ENCODE results near the gene VEZT. TPM values are rescaled to one million over a fixed set of nuclear protein-coding genes. Genes with fewer than 3 reads are reported as not detected.
"Not testable (repeated sequence)": the region's sequence is repeated elsewhere in the genome, so short reads cannot be mapped to it uniquely, and the experiment has no call there.

VEZT gene
- total RNA-seq, 1 donor from 2014 or later = 69.4 TPM

GRCh38 chr12:95184121-95184520, 33.5 kb upstream of the VEZT start:
- H3K27me3 ChIP-seq (ENCODE audit: control insufficient read depth in 3 of 3, insufficient read depth in 3 of 3, low read length in 3 of 3) = no peaks in the 10 kb centered on the region
- no peaks in the 10 kb centered on the region for H3K9me3 ChIP-seq (ENCODE audit: control insufficient read depth in 3 of 3, low read length in 3 of 3)
- no peak overlapping the region for H3K9ac ChIP-seq (ENCODE audit: low read depth in 1 of 3, low read length in 3 of 3)
- no peak overlapping the region for H3K27ac ChIP-seq (ENCODE audit: low read depth, low read length)
- peaks cover 0 to 3% (median under 1%) of the 10 kb centered on the region in 3 donors for H3K36me3 ChIP-seq (ENCODE audit: control insufficient read depth in 3 of 3, insufficient read depth in 3 of 3, low read length in 3 of 3)
- H3K4me1 ChIP-seq (ENCODE audit: control insufficient read depth in 3 of 3, insufficient read depth in 3 of 3, low read length in 3 of 3) = no peaks in the 10 kb centered on the region
- H3K4me3 ChIP-seq (ENCODE audit: low read length in 3 of 3) = no peak overlapping the region

GRCh38 chr12:95185072-95185471, 32.5 kb upstream of the VEZT start:
- Histone ChIP-seq H3K27me3 (ENCODE audit: control insufficient read depth in 3 of 3, insufficient read depth in 3 of 3, low read length in 3 of 3) (no peaks in the 10 kb centered on the region), H3K4me3 (ENCODE audit: low read length in 3 of 3) (no peak overlapping the region), H3K9me3 (ENCODE audit: control insufficient read depth in 3 of 3, low read length in 3 of 3) (no peaks in the 10 kb centered on the region), H3K27ac (ENCODE audit: low read depth, low read length) (no peak overlapping the region), H3K9ac (ENCODE audit: low read depth in 1 of 3, low read length in 3 of 3) (no peak overlapping the region), H3K4me1 (ENCODE audit: control insufficient read depth in 3 of 3, insufficient read depth in 3 of 3, low read length in 3 of 3) (no peaks in the 10 kb centered on the region), H3K36me3 (ENCODE audit: control insufficient read depth in 3 of 3, insufficient read depth in 3 of 3, low read length in 3 of 3) (peaks cover 0 to 3% (median 2%) of the 10 kb centered on the region in 3 donors)

DNA sequence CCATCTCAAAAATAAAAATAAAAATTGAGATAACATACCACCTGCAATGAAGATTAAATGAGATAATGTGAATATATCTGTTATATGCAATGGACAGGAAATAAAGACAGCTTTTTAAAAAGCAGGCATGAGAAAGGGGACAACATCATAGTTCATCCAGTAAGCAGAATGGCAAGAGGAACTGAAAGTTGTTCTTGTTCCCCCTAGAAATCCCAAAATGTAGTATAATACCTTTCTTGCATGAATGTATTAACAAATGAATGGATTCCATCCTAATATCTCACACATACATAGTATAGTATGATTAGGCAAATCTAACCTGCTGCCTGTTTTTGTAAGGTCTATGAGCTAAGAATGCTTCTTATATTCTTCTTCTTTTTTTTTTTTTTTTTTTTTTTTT, 31.8 kb upstream of the VEZT start:
- Histone ChIP-seq H3K36me3 (ENCODE audit: control insufficient read depth in 3 of 3, insufficient read depth in 3 of 3, low read length in 3 of 3) (peaks cover 0 to 3% (median 2%) of the 10 kb centered on the region in 3 donors), H3K9me3 (ENCODE audit: control insufficient read depth in 3 of 3, low read length in 3 of 3) (no peaks in the 10 kb centered on the region), H3K27me3 (ENCODE audit: control insufficient read depth in 3 of 3, insufficient read depth in 3 of 3, low read length in 3 of 3) (no peaks in the 10 kb centered on the region), H3K9ac (ENCODE audit: low read depth in 1 of 3, low read length in 3 of 3) (no peak overlapping the region), H3K4me1 (ENCODE audit: control insufficient read depth in 3 of 3, insufficient read depth in 3 of 3, low read length in 3 of 3) (no peaks in the 10 kb centered on the region), H3K27ac (ENCODE audit: low read depth, low read length) (no peak overlapping the region), H3K4me3 (ENCODE audit: low read length in 3 of 3) (no peak overlapping the region)

DNA sequence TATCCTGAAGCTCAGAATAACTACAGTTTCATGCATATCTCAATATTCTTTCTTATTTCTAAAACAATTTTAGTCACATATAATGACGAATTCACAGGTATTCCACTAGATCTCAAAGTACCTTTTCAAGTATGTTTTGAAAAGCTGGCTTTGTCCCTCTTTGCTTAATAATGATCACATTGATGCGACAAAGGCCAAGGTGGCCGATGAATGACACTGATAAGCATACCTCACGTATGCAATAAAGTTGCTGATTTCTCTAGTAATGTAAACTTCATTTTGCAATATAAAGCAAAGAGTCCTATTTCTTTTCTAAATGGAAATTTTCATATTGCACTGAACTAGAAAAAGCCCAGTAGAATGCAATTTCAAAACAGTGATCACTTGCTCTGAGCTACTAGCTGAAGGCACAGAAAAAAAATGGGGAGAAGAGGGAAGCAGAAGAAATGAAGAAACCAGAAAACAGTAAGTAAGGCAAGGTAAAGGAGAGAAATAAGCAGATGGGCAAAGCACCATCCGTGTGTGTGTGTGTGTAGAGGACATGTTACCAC, 29.7 kb upstream of the VEZT start:
- Histone ChIP-seq H3K9me3 (ENCODE audit: control insufficient read depth in 3 of 3, low read length in 3 of 3) (no peaks in the 10 kb centered on the region), H3K36me3 (ENCODE audit: control insufficient read depth in 3 of 3, insufficient read depth in 3 of 3, low read length in 3 of 3) (peaks cover 0 to 3% (median 2%) of the 10 kb centered on the region in 3 donors), H3K4me3 (ENCODE audit: low read length in 3 of 3) (no peak overlapping the region), H3K27me3 (ENCODE audit: control insufficient read depth in 3 of 3, insufficient read depth in 3 of 3, low read length in 3 of 3) (no peaks in the 10 kb centered on the region), H3K27ac (ENCODE audit: low read depth, low read length) (no peak overlapping the region), H3K4me1 (ENCODE audit: control insufficient read depth in 3 of 3, insufficient read depth in 3 of 3, low read length in 3 of 3) (no peaks in the 10 kb centered on the region), H3K9ac (ENCODE audit: low read depth in 1 of 3, low read length in 3 of 3) (no peak overlapping the region)

DNA sequence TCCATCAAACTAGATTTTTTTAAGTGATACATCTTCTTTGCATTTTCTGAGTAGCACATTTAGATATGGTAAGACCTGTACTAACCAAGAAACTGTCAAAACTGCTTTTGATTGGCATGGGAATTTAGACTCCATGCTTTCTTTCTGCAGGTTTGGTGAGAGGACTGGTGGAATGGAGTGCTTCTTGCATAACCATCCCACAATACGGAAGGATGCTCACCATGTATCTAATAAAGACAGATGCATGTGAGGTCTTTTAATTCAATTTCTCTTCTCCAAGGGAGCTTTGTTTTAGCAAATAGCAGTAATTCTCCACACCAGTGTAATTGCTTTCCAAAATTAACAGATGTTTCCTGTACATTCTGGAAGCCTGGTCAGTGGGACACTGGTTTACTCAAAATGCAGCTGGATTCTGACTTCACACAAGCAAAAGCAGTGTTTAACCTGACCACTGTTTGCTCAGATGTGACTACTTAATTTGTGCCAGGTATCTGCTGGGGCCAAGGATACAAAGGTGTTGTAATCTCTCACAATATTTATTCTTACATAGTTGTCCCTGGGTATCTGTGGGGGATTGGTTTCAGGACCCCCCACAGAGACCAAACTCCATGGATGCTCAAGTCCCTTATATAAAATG, 26.4 kb upstream of the VEZT start:
- H3K36me3 ChIP-seq (ENCODE audit: control insufficient read depth in 3 of 3, insufficient read depth in 3 of 3, low read length in 3 of 3) = peaks cover 0 to 2% (median 0%) of the 10 kb centered on the region in 3 donors
- H3K4me1 ChIP-seq (ENCODE audit: control insufficient read depth in 3 of 3, insufficient read depth in 3 of 3, low read length in 3 of 3) = no peaks in the 10 kb centered on the region
- H3K27me3 ChIP-seq (ENCODE audit: control insufficient read depth in 3 of 3, insufficient read depth in 3 of 3, low read length in 3 of 3) = no peaks in the 10 kb centered on the region
- H3K9ac ChIP-seq (ENCODE audit: low read depth in 1 of 3, low read length in 3 of 3) = no peak overlapping the region
- no peak overlapping the region for H3K27ac ChIP-seq (ENCODE audit: low read depth, low read length)
- no peaks in the 10 kb centered on the region for H3K9me3 ChIP-seq (ENCODE audit: control insufficient read depth in 3 of 3, low read length in 3 of 3)
- H3K4me3 ChIP-seq (ENCODE audit: low read length in 3 of 3) = no peak overlapping the region

DNA sequence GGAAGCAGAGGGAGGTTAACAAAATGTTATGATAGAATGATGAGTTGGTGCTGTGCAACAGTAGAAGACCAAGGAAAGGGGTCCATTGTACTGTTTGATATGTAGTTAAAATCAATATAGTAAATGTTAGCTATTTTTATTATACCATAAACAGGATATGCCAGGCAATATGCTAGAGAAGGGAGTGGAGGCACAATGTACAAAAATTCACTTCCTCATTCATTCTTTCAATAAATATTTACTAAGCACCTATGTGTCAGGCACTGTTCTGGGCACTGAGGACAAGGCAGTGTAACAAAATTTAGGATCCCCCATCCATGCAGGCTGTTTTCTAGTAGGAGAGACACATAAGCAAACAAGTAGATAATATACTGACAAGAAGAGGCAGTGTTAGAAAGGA, 25.3 kb upstream of the VEZT start:
- no peaks in the 10 kb centered on the region for H3K27me3 ChIP-seq (ENCODE audit: control insufficient read depth in 3 of 3, insufficient read depth in 3 of 3, low read length in 3 of 3)
- H3K4me1 ChIP-seq (ENCODE audit: control insufficient read depth in 3 of 3, insufficient read depth in 3 of 3, low read length in 3 of 3) = no peaks in the 10 kb centered on the region
- no peaks in the 10 kb centered on the region for H3K9me3 ChIP-seq (ENCODE audit: control insufficient read depth in 3 of 3, low read length in 3 of 3)
- H3K9ac ChIP-seq (ENCODE audit: low read depth in 1 of 3, low read length in 3 of 3) = no peak overlapping the region
- peaks cover 0 to 2% (median 0%) of the 10 kb centered on the region in 3 donors for H3K36me3 ChIP-seq (ENCODE audit: control insufficient read depth in 3 of 3, insufficient read depth in 3 of 3, low read length in 3 of 3)
- no peak overlapping the region for H3K4me3 ChIP-seq (ENCODE audit: low read length in 3 of 3)
- no peak overlapping the region for H3K27ac ChIP-seq (ENCODE audit: low read depth, low read length)

DNA sequence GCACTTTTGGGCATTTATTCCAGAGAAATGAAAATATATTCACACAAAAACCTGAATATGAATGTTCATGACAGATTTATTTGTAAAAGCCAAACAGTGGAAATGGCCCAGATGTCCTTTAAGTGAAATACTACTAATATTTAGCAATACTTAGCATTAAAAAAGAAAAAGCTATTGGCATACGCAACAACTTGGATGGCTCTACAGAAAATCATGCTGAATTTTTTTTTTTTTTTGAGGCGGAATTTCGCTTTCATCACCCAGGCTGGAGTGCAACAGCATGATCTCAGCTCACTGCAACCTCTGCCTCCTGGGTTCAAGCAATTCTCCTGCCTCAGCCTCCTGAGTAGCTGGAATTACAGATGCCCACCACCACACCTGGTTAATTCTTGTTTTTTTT, 24.5 kb upstream of the VEZT start:
- peaks cover 0 to 2% (median 0%) of the 10 kb centered on the region in 3 donors for H3K36me3 ChIP-seq (ENCODE audit: control insufficient read depth in 3 of 3, insufficient read depth in 3 of 3, low read length in 3 of 3)
- no peak overlapping the region for H3K9ac ChIP-seq (ENCODE audit: low read depth in 1 of 3, low read length in 3 of 3)
- H3K27ac ChIP-seq (ENCODE audit: low read depth, low read length) = no peak overlapping the region

GRCh38 chr12:95195122-95195521, 22.5 kb upstream of the VEZT start:
- Histone ChIP-seq H3K4me1 (ENCODE audit: control insufficient read depth in 3 of 3, insufficient read depth in 3 of 3, low read length in 3 of 3) (peaks cover 0 to 3% (median 2%) of the 10 kb centered on the region in 3 donors), H3K36me3 (ENCODE audit: control insufficient read depth in 3 of 3, insufficient read depth in 3 of 3, low read length in 3 of 3) (no peaks in the 10 kb centered on the region), H3K9ac (ENCODE audit: low read depth in 1 of 3, low read length in 3 of 3) (no peak overlapping the region), H3K9me3 (ENCODE audit: control insufficient read depth in 3 of 3, low read length in 3 of 3) (no peaks in the 10 kb centered on the region), H3K4me3 (ENCODE audit: low read length in 3 of 3) (no peak overlapping the region), H3K27ac (ENCODE audit: low read depth, low read length) (no peak overlapping the region), H3K27me3 (ENCODE audit: control insufficient read depth in 3 of 3, insufficient read depth in 3 of 3, low read length in 3 of 3) (no peaks in the 10 kb centered on the region)

More for the DNA sequence above, 24.5 kb upstream of the VEZT start:
- H3K4me1 ChIP-seq (ENCODE audit: control insufficient read depth in 3 of 3, insufficient read depth in 3 of 3, low read length in 3 of 3) = peaks cover 0 to 3% (median 2%) of the 10 kb centered on the region in 3 donors
- H3K4me3 ChIP-seq (ENCODE audit: low read length in 3 of 3) = no peak overlapping the region
- no peaks in the 10 kb centered on the region for H3K9me3 ChIP-seq (ENCODE audit: control insufficient read depth in 3 of 3, low read length in 3 of 3)
- H3K27me3 ChIP-seq (ENCODE audit: control insufficient read depth in 3 of 3, insufficient read depth in 3 of 3, low read length in 3 of 3) = no peaks in the 10 kb centered on the region

GRCh38 chr12:95196875-95197569, 20.6 kb upstream of the VEZT start:
- H3K4me3 ChIP-seq (ENCODE audit: low read length in 3 of 3); H3K27me3 ChIP-seq (ENCODE audit: control insufficient read depth in 3 of 3, insufficient read depth in 3 of 3, low read length in 3 of 3); H3K9me3 ChIP-seq (ENCODE audit: control insufficient read depth in 3 of 3, low read length in 3 of 3); H3K4me1 ChIP-seq (ENCODE audit: control insufficient read depth in 3 of 3, insufficient read depth in 3 of 3, low read length in 3 of 3); H3K36me3 ChIP-seq (ENCODE audit: control insufficient read depth in 3 of 3, insufficient read depth in 3 of 3, low read length in 3 of 3); H3K27ac ChIP-seq (ENCODE audit: low read depth, low read length); H3K9ac ChIP-seq (ENCODE audit: low read depth in 1 of 3, low read length in 3 of 3): not testable (repeated sequence)

GRCh38 chr12:95197636-95198035, 20.0 kb upstream of the VEZT start:
- Histone ChIP-seq H3K4me1 (ENCODE audit: control insufficient read depth in 3 of 3, insufficient read depth in 3 of 3, low read length in 3 of 3) (peaks cover 0 to 3% (median 2%) of the 10 kb centered on the region in 3 donors), H3K9ac (ENCODE audit: low read depth in 1 of 3, low read length in 3 of 3) (no peak overlapping the region), H3K27me3 (ENCODE audit: control insufficient read depth in 3 of 3, insufficient read depth in 3 of 3, low read length in 3 of 3) (no peaks in the 10 kb centered on the region), H3K4me3 (ENCODE audit: low read length in 3 of 3) (no peak overlapping the region), H3K9me3 (ENCODE audit: control insufficient read depth in 3 of 3, low read length in 3 of 3) (no peaks in the 10 kb centered on the region), H3K27ac (ENCODE audit: low read depth, low read length) (no peak overlapping the region), H3K36me3 (ENCODE audit: control insufficient read depth in 3 of 3, insufficient read depth in 3 of 3, low read length in 3 of 3) (no peaks in the 10 kb centered on the region)

Measured in skeletal muscle tissue (tissue), 4 donors.